OCI-LY3 (cell line): ENCODE results near the gene ALOX12B.

ENCODE experiments used
- H2AFZ ChIP-seq: fragments of 200-600, 300-600 bp; shearing (Covaris generic); 2 replicates; pipeline ENCODE4 v1.6.0; 2014; ENCODE audit warnings: antibody characterized with exemption, low read depth, low read length
- H3K27ac ChIP-seq: fragments of 200-600, 300-600 bp; sonication (generic); 2 replicates; pipeline ENCODE4 v1.5.1; 2014; ENCODE audit warnings: mild to moderate bottlenecking, low read length, moderate library complexity, mixed read lengths
- H3K27me3 ChIP-seq: fragments of 200-600, 300-600 bp; sonication (generic); 2 replicates; pipeline ENCODE4 v1.6.1; 2014; ENCODE audit warnings: low read depth, low read length, mixed read lengths
- H3K36me3 ChIP-seq: fragments of 200-600, 300-600 bp; sonication (generic); replicated peaks from 2 replicates; pipeline ENCODE3; 2014; ENCODE audit warnings: low read depth, low read length, mixed read lengths
- H3K4me1 ChIP-seq: fragments of 300-600, 200-600 bp; sonication (generic); 2 replicates; pipeline ENCODE4 v1.6.1; 2014; ENCODE audit warnings: low read length, mixed read lengths
- H3K4me2 ChIP-seq: fragments of 200-600, 300-600 bp; sonication (generic); 2 replicates; pipeline ENCODE4 v1.6.1; 2014; ENCODE audit warnings: low read length, mixed read lengths
- H3K4me3 ChIP-seq: fragments of 300-600, 200-600 bp; sonication (generic); 2 replicates; pipeline ENCODE4 v1.5.1; 2014; ENCODE audit warnings: antibody characterized with exemption, mild to moderate bottlenecking, low read length, moderate library complexity
- H3K79me2 ChIP-seq: fragments of 300-600, 200-600 bp; shearing (Covaris generic); 2 replicates; pipeline ENCODE4 v1.6.1; 2014; ENCODE audit warnings: mild to moderate bottlenecking, low read length, mixed read lengths
- H3K9ac ChIP-seq: fragments of 300-600, 200-600 bp; shearing (Covaris generic); 2 replicates; pipeline ENCODE4 v1.6.0; 2014; ENCODE audit warnings: mild to moderate bottlenecking, low read length, moderate library complexity
- H3K9me3 ChIP-seq: fragments of 200-600, 300-600 bp; shearing (Covaris generic); 2 replicates; pipeline ENCODE4 v1.6.1; 2014; ENCODE audit warnings: low read length, mixed read lengths; ENCODE audit not compliant: insufficient read depth
- H4K20me1 ChIP-seq: fragments of 200-600, 300-600 bp; sonication (generic); 2 replicates; pipeline ENCODE4 v1.6.1; 2016; ENCODE audit warnings: low read length, mixed read lengths; ENCODE audit not compliant: insufficient read depth
- EZH2phosphoT487 ChIP-seq: fragments of 200-600 bp; shearing (Covaris generic); IDR thresholded peaks from 2 replicates; pipeline ENCODE4 v1.6.1; 2018; ENCODE audit warnings: antibody characterized with exemption, mixed run types, low read depth
- TF ChIP-seq, protein P1 (sequence below): fragments of 200-600, 300-600 bp; sonication (generic); IDR thresholded peaks from 2 replicates; pipeline ENCODE4 v1.5.1; 2014; ENCODE audit warnings: antibody characterized with exemption, low read length, low read depth

Gene ALOX12B

DNA sequence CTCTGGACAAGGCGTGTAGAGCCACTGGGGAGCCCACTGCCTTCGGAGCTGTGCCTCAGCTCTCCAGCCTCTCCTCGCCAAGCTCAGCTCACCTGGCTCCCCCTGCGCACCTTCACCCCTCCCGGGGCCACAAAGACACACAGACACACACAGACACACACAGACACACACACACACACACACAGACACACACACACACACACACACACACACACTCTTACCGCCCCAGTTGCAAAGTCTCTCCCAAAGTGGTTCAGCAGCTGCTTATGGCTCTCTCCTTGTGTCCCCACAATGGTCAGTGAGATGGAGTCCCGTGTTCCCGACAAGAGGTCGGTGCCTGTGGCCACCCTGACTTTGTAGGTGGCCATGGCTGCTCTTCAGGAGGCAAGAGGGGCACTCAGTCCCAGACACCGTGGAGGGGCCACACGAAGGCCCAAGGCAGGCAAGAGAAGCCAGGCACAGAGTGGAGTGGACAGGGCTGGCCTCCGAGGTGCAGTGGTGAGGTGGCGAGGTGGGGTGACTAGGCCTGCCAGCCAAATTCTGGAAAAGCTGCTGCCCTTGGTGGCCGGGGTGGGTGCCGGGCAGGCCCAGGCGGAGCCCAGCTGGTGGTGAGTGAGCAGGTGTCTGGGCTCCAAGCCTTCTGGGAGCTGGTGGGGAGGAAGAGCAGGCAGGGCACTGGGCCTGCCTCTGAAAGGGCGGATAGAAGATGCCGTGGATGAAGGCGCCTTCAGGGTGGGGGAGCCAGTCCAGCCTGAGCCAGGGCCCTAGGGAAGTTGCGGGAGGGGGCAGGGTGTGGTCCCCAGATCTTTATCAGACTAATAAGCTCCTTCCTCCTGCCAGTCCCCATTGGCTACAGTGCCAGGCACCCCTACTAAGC, at the start of gene ALOX12B:
Gene ALOX12B, minus strand, starts transcription at position 642 of the 877 bp plus-strand sequence. Its CDS starts 274 bp downstream, at position 368.
- no peaks in the 10 kb centered on the region for H3K9me3 ChIP-seq
- H3K4me2 ChIP-seq: no peak within 1 kb of the TSS
- H3K36me3 ChIP-seq: no peaks in the 10 kb centered on the region
- H2AFZ ChIP-seq: no peak within 1 kb of the TSS
- no peak within 1 kb of the TSS for H3K27ac ChIP-seq
- peaks cover 15% of the 10 kb centered on the region for H3K4me1 ChIP-seq
- H3K4me3 ChIP-seq: no peak within 1 kb of the TSS
- TF ChIP-seq, protein P1, sequence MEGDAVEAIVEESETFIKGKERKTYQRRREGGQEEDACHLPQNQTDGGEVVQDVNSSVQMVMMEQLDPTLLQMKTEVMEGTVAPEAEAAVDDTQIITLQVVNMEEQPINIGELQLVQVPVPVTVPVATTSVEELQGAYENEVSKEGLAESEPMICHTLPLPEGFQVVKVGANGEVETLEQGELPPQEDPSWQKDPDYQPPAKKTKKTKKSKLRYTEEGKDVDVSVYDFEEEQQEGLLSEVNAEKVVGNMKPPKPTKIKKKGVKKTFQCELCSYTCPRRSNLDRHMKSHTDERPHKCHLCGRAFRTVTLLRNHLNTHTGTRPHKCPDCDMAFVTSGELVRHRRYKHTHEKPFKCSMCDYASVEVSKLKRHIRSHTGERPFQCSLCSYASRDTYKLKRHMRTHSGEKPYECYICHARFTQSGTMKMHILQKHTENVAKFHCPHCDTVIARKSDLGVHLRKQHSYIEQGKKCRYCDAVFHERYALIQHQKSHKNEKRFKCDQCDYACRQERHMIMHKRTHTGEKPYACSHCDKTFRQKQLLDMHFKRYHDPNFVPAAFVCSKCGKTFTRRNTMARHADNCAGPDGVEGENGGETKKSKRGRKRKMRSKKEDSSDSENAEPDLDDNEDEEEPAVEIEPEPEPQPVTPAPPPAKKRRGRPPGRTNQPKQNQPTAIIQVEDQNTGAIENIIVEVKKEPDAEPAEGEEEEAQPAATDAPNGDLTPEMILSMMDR: no peak
- TF ChIP-seq EZH2phosphoT487: no peak
- no peaks in the 10 kb centered on the region for H3K79me2 ChIP-seq
- peaks cover 6% of the 10 kb centered on the region; the same call in 1 of the 2 replicates for H3K27me3 ChIP-seq
- H4K20me1 ChIP-seq: no peaks in the 10 kb centered on the region
- H3K9ac ChIP-seq: no peak within 1 kb of the TSS

DNA sequence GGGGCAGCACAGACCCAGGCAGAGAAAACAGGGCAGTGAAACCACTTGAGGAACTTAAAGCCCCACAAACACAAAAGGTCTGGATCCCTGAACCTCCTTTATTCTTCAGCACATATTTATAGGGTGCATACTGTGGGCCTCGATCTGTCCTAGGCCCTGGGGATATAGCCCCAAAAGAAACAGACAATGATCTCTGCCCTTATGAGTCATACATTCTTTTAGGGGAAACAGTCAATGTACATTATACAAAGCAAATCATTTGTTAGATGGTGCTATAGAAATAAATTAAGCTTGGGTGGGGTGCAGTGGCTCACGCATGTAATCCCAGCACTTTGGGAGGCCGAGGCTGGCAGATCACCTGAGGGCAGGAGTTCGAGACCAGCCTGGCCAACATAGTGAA, 46.4 kb upstream of the ALOX12B start:
- H3K4me1 ChIP-seq: peaks cover 5% of the 10 kb centered on the region; the same call in 1 of the 2 replicates
- no peak overlapping the region for H3K4me2 ChIP-seq
- no peak overlapping the region for H3K9ac ChIP-seq
- H3K27ac ChIP-seq: no peak overlapping the region
- H3K9me3 ChIP-seq: no peaks in the 10 kb centered on the region
- H3K27me3 ChIP-seq: 0 out of 2 replicates have a peak, but pooled peaks cover 4% of the 10 kb centered on the region
- H3K79me2 ChIP-seq: no peaks in the 10 kb centered on the region
- H3K36me3 ChIP-seq: no peaks in the 10 kb centered on the region
- no peak overlapping the region for H2AFZ ChIP-seq
- no peaks in the 10 kb centered on the region for H4K20me1 ChIP-seq
- no peak overlapping the region for H3K4me3 ChIP-seq
- TF ChIP-seq, protein P1: no peak
- TF ChIP-seq EZH2phosphoT487: no peak

DNA sequence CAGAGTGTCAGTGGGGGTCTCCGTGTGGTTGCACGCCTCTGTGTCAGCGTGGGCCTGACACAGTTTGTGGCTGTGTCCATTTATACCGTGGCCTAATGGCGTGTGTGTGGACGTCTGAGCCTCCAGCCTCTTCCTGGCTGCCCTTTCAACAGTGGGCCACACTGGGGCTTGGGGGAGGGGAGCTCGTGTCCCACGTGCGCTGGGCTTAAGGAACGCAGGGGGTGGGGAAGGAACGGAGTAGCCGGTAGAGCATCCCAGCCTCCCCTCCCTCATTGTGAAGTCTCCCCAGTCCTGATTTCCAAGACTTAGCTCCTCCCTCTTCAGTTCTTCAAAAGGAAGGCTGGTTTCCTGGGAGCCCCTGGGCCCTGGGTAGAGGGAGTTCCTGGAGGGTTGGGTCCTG, 45.9 kb upstream of the ALOX12B start:
- no peaks in the 10 kb centered on the region for H3K9me3 ChIP-seq
- no peak overlapping the region for H3K4me3 ChIP-seq
- H3K4me2 ChIP-seq: no peak overlapping the region
- no peaks in the 10 kb centered on the region for H4K20me1 ChIP-seq
- H3K27ac ChIP-seq: no peak overlapping the region
- H3K79me2 ChIP-seq: no peaks in the 10 kb centered on the region
- no peak for TF ChIP-seq EZH2phosphoT487
- TF ChIP-seq, protein P1: no peak
- H3K36me3 ChIP-seq: no peaks in the 10 kb centered on the region
- 0 out of 2 replicates have a peak, but pooled peaks cover 4% of the 10 kb centered on the region for H3K27me3 ChIP-seq
- peaks cover 5% of the 10 kb centered on the region; the same call in 1 of the 2 replicates for H3K4me1 ChIP-seq
- no peak overlapping the region for H3K9ac ChIP-seq
- no peak overlapping the region for H2AFZ ChIP-seq

GRCh38 chr17:8131844-8132441, 44.4 kb upstream of the ALOX12B start:
- Histone ChIP-seq H4K20me1 (no peaks in the 10 kb centered on the region), H3K36me3 (no peaks in the 10 kb centered on the region), H3K4me3 (no peak overlapping the region), H3K9ac (no peak overlapping the region), H2AFZ (no peak overlapping the region), H3K27me3 (0 out of 2 replicates have a peak, but pooled peaks cover 4% of the 10 kb centered on the region), H3K4me1 (0 out of 2 replicates have a peak, but pooled peaks cover 4% of the 10 kb centered on the region), H3K4me2 (no peak overlapping the region), H3K27ac (no peak overlapping the region), H3K79me2 (no peaks in the 10 kb centered on the region), H3K9me3 (no peaks in the 10 kb centered on the region)
- no peak for TF ChIP-seq EZH2phosphoT487
- TF ChIP-seq, protein P1: no peak
